ENCODE measurements around the gene VPS37B.
"Not testable (repeated sequence)": the region's sequence is repeated elsewhere in the genome, so short reads cannot be mapped to it uniquely, and the experiment has no call there.

Gene VPS37B

DNA sequence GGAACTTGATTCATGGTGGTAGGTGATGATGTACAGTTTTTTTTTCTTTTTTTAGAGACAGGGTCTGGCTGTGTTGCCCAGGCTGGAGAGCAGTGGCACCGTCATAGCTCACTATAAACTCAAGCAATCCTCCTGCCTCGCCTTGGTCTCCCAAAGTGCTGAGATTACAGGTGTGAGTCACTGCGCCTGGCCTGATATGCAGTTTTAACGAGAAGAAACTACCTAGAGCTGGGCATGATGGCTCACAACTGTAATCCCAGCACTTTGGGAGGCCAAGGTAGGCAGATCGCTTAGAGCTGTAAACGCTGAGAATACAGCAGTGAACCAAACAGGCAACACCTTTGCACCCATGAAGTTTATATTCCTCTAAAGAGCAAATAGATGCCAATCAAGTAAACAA, 13.0 kb upstream of the VPS37B start:
- DNase-seq (ENCODE audit: low spot score) = no peak

- DNase-seq (ENCODE audit: low spot score) = not testable (repeated sequence)
Observed at GRCh38 chr12:122905258-122905657, 9.3 kb upstream of the VPS37B start.

- no peak for DNase-seq (ENCODE audit: low spot score)
Observed at GRCh38 chr12:122903693-122904034, 7.7 kb upstream of the VPS37B start.

- DNase-seq (ENCODE audit: low spot score) = no peak
Observed at GRCh38 chr12:122902854-122903692, 7.1 kb upstream of the VPS37B start.

DNA sequence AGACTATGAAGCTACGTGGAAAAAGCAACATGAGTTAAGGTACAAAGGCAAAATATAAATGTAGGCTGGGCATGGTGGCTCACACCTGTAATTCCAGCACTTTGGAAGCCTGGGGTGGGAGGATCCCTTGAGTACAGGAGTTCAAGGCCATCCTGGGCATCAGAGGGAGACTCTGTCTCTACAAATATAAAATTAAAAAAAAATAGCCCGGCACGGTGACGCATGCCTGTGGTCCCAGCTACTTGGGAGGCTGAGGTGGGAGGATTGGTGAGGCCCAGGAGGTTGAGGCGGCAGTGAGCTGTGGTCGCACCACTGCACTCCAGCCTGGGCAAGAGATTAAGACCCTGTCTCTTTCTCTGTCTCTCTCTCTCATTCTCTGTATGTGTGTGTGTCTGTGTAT, 4.0 kb upstream of the VPS37B start:
- no peak for DNase-seq (ENCODE audit: low spot score)

DNA sequence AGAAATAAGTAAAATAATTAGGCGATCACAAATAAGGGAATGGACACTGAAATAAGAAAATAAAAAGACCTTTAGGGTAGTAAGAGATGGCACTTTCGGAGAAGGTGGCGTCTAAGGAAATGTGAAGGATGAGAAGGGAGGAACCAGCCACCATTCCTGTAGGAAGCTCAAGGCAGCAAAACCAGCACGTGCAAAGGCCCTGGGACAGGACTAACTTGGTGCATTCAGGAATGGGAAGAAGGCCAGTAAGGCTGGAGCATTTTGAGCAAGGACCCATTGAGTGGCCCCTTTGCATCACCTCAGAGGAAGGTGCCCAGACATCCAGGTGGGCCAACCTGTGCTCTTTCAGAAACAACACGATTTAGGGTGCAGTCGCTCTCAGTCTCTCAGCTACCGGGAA, 738 bp upstream of the VPS37B start:
- no peak for DNase-seq (ENCODE audit: low spot score)

GRCh38 chr12:122895320-122895703, 612 bp downstream of the VPS37B start:
- no peak for DNase-seq (ENCODE audit: low spot score)

- DNase-seq (ENCODE audit: low spot score) = no peak
Observed at GRCh38 chr12:122894193-122895121, 1.5 kb downstream of the VPS37B start.

GRCh38 chr12:122893208-122894153, 2.4 kb downstream of the VPS37B start:
- no peak for DNase-seq (ENCODE audit: low spot score)

DNA sequence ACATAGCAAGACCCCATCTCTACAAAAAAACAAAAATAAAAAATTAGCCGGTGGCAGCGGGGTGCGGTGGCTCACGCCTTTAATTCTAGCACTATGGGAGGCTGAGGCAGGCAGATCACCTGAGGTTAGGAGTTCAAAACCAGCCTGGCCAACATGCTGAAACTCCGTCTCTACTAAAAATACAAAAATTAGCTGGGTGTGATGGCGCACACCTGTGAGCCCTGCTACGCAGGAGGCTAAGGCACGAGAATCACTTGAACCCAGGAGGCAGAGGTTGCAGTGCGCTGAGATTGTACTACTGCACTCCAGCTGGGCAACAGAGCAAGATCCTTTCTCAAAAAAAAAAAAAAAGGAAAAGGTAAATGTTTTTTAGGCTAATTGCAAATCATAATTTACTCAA, 3.2 kb downstream of the VPS37B start:
- DNase-seq (ENCODE audit: low spot score) = not testable (repeated sequence)

GRCh38 chr12:122891661-122892525, 4.0 kb downstream of the VPS37B start:
- no peak for DNase-seq (ENCODE audit: low spot score)

DNA sequence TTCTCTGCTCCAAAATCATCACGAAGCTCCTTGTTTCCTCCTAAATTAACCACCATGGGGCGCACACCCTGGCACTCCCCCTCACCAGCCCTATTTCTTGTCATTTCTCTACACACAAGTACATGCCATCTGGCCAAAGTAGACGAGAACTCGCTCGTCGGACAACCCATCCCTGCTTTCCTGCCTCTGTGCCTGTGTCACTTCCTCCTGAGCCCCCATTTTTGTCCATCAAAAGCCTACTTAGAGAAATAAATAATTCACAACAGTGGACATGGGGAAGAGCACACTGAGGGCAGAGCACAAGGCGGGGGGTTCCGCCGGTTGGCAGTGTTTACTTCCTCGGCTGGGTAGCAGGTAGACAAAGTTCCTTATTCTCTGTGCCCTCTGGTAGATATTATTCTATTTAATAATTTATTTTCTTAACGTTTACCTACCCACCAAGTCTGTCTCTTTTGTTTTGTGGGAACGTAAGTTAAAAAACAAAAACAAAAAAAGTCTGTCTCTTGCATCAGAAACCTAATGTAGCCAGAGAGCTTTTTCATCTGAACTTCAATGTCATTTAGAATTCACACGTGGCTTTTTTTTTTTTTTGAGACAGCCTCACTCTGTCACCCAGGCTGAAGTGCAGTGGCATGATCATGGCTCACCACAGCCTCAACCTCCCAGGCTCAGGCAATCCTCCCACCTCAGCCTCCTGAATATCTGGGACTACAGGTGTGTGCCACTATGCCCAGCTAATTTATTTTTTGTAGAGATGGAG, 6.0 kb downstream of the VPS37B start:
- no peak for DNase-seq (ENCODE audit: low spot score)

DNA sequence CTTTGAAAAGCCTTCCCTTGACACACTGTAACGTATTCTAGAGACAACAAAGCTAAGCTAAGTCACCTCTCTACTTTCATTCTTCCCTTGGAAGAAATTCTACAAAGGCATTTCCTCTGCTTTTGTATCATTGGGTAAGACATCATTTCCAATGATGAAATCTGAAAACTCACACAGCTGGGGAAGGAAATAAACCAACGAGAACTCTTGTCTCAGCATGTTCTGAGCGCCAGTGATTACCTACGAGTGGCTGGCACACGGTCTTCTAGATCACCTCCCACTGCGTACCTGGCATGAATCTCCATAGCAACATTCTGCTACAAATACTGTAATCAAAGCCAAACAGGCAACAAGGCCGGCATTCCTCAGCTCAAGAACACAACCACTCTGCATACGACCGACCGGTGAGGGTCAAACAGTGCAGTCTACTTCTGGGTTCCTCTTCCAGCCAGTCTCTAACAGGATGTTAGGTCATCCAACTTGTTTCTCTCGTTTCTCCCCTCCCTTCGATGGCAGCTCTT, 7.6 kb downstream of the VPS37B start:
- peak; percentile 47 for DNase-seq (ENCODE audit: low spot score)

DNA sequence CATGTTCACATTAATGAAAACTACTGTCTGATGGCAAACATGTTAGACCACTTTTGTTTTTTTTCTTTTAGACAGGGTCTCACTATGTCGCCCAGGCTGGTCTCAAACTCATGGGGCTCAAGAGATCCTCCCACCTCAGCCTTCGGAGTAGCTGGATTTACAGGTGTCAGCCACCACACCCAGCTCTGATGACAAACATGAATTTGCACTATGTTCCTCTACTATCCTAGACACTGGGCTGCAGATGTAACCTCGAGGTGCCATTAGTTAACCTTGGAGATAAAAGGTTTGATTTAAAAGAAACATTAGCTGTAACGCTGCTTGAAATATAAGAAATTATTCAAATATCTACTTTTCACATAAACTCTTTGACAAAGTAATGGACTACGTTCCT, 8.1 kb downstream of the VPS37B start:
- DNase-seq (ENCODE audit: low spot score) = no peak

DNA sequence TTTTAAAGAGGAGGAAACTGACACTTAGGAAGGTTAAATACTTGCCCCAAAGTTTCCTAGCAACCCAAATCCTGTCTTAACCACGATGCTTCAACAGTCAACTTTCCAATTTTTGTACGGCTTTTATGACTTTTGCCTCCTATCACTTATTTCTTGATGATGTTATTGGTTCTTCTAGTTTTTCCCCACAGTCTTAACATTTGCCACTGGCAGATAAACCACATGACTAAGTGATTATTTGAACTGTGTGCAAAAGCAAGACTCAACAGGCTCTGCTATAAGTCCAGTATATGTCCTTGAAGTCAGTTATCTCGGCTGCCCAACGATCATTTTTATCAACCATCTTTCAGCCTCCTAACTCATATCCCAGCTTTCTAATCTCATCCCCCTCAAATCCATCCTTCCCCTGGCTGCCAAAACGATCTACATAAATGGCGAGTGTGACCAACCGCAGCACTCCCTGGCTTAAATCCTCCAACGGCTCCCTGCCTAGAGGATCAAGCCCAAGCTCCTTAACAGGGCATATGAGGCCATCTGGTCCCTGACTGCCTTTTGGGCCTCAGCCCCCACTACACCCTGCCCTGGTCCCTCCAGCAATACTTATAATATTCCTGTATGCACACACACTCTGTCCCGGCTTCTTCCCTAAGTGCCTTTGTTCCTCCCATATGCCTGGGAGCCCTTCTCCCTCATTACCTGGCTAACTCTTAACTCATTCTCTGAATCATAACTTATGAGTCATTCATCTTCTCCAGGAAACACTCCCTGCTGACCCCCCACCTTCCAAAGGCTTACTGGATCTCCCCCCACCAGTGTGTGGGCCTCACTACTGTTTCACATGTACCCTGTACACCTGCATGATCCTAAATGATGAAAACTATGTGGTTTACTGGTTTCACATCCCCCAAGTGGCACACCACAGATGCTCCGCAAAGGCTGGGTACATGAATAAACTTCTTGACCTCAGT, 8.8 kb downstream of the VPS37B start:
- peak; percentile 83 for DNase-seq (ENCODE audit: low spot score)

DNA sequence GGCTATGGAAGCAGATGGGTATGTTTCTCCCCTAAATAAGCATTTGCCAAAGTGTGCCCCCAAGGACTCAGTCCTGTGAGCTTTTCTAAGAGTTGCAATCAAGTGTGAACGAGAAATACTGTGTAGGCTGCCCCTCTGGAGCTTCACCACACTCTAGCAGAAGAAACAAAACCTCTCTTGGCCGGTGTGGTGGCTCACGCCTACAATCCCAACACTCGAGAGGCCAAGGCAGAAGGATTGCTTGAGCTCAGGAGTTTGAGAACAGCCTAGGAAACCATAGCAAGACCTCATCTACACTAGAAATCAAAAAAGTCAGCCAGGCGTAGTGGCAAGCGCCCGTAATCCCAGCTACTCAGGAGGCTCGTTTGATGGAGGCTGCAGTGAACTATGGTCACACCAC, 9.8 kb downstream of the VPS37B start:
- no peak for DNase-seq (ENCODE audit: low spot score)

- no peak for DNase-seq (ENCODE audit: low spot score)
Observed at GRCh38 chr12:122884860-122885259, 11.1 kb downstream of the VPS37B start.

DNA sequence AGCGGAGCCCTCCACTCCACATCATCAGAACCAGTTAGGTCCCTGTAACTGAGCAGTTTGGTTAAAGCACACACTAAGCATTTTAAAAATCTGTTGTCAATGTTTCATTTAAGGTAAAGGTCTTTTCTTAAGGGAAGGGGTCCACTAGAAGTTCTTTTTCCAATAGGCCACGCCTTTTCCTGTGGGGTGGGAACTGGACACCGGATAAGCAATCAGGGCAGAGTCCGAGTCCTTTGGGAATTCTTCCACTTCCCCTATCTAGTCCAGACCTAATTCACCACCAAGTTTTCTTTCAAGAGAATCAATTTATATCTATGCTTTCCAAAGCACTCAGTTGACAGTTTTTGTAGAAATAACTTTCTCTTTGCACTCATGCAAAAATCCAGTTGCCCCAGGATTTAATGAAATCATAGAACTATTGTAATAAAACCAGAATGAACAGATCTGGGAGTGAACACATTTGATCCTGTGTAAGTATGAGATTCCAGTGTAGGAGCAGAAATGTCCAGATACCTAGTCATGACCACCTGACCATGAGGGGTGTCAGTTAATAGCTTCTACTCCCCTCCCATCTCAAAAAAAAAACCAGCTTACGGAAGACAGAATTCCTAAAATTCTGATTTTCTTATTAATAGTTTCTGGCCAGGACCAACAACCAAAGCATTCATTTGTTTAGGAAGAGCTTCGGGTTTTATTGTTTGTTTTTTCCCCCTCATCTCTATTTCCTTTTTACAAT, 11.7 kb downstream of the VPS37B start:
- no peak for DNase-seq (ENCODE audit: low spot score)
